ENCODE data around the gene TDRD3.

The TDRD3 gene

DNA sequence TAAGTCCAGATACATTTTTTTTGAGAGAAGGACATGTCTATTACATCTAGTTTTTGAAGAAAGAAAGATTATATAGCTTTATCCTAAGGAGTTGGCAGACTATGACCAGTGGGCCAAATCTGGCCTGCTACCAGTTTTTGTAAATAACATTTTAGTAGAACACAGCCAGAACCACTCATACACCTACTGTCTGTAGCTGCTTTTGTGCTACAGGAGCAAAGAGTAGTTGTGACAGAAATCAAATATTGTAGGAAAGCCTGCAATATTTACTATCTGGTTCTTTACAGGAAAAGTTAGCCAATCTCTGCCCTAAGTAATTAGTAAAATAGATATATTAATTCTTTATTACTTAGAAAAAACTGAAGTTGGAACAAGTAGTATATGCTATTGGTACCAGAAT, 17.2 kb downstream of the TDRD3 start:
- Histone ChIP-seq H3F3A (ENCODE audit: control insufficient read depth, insufficient read depth) (no peaks in the 10 kb centered on the region), H3K9me3 (ENCODE audit: control insufficient read depth, insufficient read depth, low read length) (no peaks in the 10 kb centered on the region), H3K4me2 (ENCODE audit: low read length) (no peak overlapping the region), H4K20me1 (ENCODE audit: control insufficient read depth, insufficient read depth, low read depth, low read length) (no peaks in the 10 kb centered on the region), H3K27me3 (ENCODE audit: control insufficient read depth, low read length) (no peaks in the 10 kb centered on the region), H3K4me3 (ENCODE audit: low read length) (no peak overlapping the region), H3K27ac (ENCODE audit: low read depth, low read length) (no peak overlapping the region), H3K79me2 (ENCODE audit: control insufficient read depth, low read length) (peaks cover 81% of the 10 kb centered on the region), H3K4me1 (ENCODE audit: control insufficient read depth, low read length) (no peaks in the 10 kb centered on the region), H3K36me3 (ENCODE audit: control insufficient read depth, low read length) (no peaks in the 10 kb centered on the region), H3K9me2 (replicated peaks; ENCODE audit: control insufficient read depth, low read length) (no peaks in the 10 kb centered on the region)
- TF ChIP-seq EZH2phosphoT487 (IDR thresholded peaks at IDR 0.05; ENCODE audit: borderline replicate concordance, low read length): no peak
- TF ChIP-seq, protein P1, sequence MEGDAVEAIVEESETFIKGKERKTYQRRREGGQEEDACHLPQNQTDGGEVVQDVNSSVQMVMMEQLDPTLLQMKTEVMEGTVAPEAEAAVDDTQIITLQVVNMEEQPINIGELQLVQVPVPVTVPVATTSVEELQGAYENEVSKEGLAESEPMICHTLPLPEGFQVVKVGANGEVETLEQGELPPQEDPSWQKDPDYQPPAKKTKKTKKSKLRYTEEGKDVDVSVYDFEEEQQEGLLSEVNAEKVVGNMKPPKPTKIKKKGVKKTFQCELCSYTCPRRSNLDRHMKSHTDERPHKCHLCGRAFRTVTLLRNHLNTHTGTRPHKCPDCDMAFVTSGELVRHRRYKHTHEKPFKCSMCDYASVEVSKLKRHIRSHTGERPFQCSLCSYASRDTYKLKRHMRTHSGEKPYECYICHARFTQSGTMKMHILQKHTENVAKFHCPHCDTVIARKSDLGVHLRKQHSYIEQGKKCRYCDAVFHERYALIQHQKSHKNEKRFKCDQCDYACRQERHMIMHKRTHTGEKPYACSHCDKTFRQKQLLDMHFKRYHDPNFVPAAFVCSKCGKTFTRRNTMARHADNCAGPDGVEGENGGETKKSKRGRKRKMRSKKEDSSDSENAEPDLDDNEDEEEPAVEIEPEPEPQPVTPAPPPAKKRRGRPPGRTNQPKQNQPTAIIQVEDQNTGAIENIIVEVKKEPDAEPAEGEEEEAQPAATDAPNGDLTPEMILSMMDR (IDR thresholded peaks at IDR 0.05; ENCODE audit: low read depth, low read length, poor library complexity, severe bottlenecking): no peak

DNA sequence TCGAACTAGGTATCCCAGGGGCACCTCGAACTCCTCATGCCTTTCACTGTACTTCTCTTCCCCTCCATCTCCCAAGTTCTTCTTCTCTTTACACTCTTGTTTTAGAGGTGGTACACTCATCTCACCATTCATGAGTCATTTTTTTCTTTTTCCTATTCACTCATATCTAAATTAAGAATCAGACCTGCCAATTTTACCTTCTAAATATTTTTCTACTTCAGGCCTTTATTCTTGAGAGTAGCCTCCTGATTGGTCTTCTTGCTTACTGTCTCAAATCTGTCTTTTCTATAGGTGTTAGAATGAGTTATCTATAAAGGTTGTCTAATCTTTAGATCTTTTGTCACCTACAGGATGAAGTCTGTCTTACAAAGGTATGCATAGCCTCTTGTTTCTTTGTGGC, 20.7 kb downstream of the TDRD3 start:
- Histone ChIP-seq H3K9me2 (replicated peaks; ENCODE audit: control insufficient read depth, low read length) (no peaks in the 10 kb centered on the region), H3K27ac (ENCODE audit: low read depth, low read length) (no peak overlapping the region), H3K27me3 (ENCODE audit: control insufficient read depth, low read length) (no peaks in the 10 kb centered on the region), H3F3A (ENCODE audit: control insufficient read depth, insufficient read depth) (no peaks in the 10 kb centered on the region), H3K4me1 (ENCODE audit: control insufficient read depth, low read length) (no peaks in the 10 kb centered on the region), H3K36me3 (ENCODE audit: control insufficient read depth, low read length) (no peaks in the 10 kb centered on the region), H3K4me2 (ENCODE audit: low read length) (no peak overlapping the region), H3K79me2 (ENCODE audit: control insufficient read depth, low read length) (peaks cover 55% of the 10 kb centered on the region), H4K20me1 (ENCODE audit: control insufficient read depth, insufficient read depth, low read depth, low read length) (no peaks in the 10 kb centered on the region), H3K9me3 (ENCODE audit: control insufficient read depth, insufficient read depth, low read length) (0 out of 2 replicates have a peak, but pooled peaks cover 3% of the 10 kb centered on the region), H3K4me3 (ENCODE audit: low read length) (no peak overlapping the region)
- TF ChIP-seq, protein P1 (IDR thresholded peaks at IDR 0.05; ENCODE audit: low read depth, low read length, poor library complexity, severe bottlenecking): no peak
- no peak for TF ChIP-seq EZH2phosphoT487 (IDR thresholded peaks at IDR 0.05; ENCODE audit: borderline replicate concordance, low read length)

DNA sequence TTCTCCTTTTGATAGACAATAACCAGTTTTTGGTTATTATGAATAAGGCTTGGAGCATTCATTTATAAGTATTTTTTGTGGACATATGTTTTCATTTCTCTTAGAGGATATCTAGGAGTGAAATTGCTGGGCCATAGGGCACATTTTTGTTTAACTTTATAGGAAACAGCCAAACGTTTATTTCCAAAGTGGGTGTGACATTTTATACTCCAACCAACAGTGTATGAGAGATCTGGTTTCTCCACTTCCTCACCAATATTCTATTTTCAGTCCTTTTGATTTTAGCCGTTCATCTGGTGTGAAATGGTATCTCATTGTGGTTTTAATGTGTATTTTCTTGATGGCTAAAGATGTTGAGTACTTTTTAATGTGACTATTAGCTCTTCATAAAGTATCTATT, 21.9 kb downstream of the TDRD3 start:
- no peaks in the 10 kb centered on the region for H3K27me3 ChIP-seq (ENCODE audit: control insufficient read depth, low read length)
- H3K9me3 ChIP-seq (ENCODE audit: control insufficient read depth, insufficient read depth, low read length): 0 out of 2 replicates have a peak, but pooled peaks cover 3% of the 10 kb centered on the region
- TF ChIP-seq EZH2phosphoT487 (IDR thresholded peaks at IDR 0.05; ENCODE audit: borderline replicate concordance, low read length): no peak
- TF ChIP-seq, protein P1 (IDR thresholded peaks at IDR 0.05; ENCODE audit: low read depth, low read length, poor library complexity, severe bottlenecking): no peak
- H3K4me3 ChIP-seq (ENCODE audit: low read length): no peak overlapping the region
- H3K27ac ChIP-seq (ENCODE audit: low read depth, low read length): no peak overlapping the region
- no peaks in the 10 kb centered on the region for H3K9me2 ChIP-seq (replicated peaks; ENCODE audit: control insufficient read depth, low read length)
- no peaks in the 10 kb centered on the region for H4K20me1 ChIP-seq (ENCODE audit: control insufficient read depth, insufficient read depth, low read depth, low read length)
- H3K4me1 ChIP-seq (ENCODE audit: control insufficient read depth, low read length): no peaks in the 10 kb centered on the region
- no peak overlapping the region for H3K4me2 ChIP-seq (ENCODE audit: low read length)
- no peaks in the 10 kb centered on the region for H3K36me3 ChIP-seq (ENCODE audit: control insufficient read depth, low read length)
- peaks cover 45% of the 10 kb centered on the region for H3K79me2 ChIP-seq (ENCODE audit: control insufficient read depth, low read length)
- H3F3A ChIP-seq (ENCODE audit: control insufficient read depth, insufficient read depth): no peaks in the 10 kb centered on the region
